T1000 (cell line): ENCODE measurements around the gene BAZ2B.
A peak's percentile ranks its signal among the peaks of the same experiment; 100 is the strongest.

ENCODE experiments used
- DNase-seq: peaks from one replicate; lab custom pipeline; 2025; ENCODE audit warnings: mixed read lengths; lab: John Stamatoyannopoulos, UW

Gene BAZ2B

GRCh38 chr2:159526433-159526832 lies 89.9 kb downstream of the BAZ2B start:
- no peak for DNase-seq

GRCh38 chr2:159525012-159525411 lies 91.3 kb downstream of the BAZ2B start:
- no peak for DNase-seq

- DNase-seq: no peak
Measured at GRCh38 chr2:159521272-159521671, 95.1 kb downstream of the BAZ2B start.

GRCh38 chr2:159518321-159519005 lies 97.9 kb downstream of the BAZ2B start:
- no peak for DNase-seq

- no peak for DNase-seq
Measured at GRCh38 chr2:159516241-159516758, 100.0 kb downstream of the BAZ2B start.

GRCh38 chr2:159515441-159515840 lies 100.9 kb downstream of the BAZ2B start:
- DNase-seq: no peak

GRCh38 chr2:159513745-159514144 lies 102.6 kb downstream of the BAZ2B start:
- no peak for DNase-seq

GRCh38 chr2:159508140-159508539 lies 108.2 kb downstream of the BAZ2B start:
- no peak for DNase-seq

GRCh38 chr2:159506764-159507440 lies 109.4 kb downstream of the BAZ2B start:
- no peak for DNase-seq

GRCh38 chr2:159506202-159506601 lies 110.1 kb downstream of the BAZ2B start:
- DNase-seq: no peak

- no peak for DNase-seq
Measured at GRCh38 chr2:159505196-159505595, 111.2 kb downstream of the BAZ2B start.

GRCh38 chr2:159501743-159502142 lies 114.6 kb downstream of the BAZ2B start:
- no peak for DNase-seq

GRCh38 chr2:159497847-159498246 lies 118.5 kb downstream of the BAZ2B start:
- no peak for DNase-seq

- DNase-seq: peak; percentile 9
Measured at GRCh38 chr2:159497256-159497655, 119.1 kb downstream of the BAZ2B start.

- DNase-seq: no peak
Measured at GRCh38 chr2:159489476-159489875, 126.9 kb downstream of the BAZ2B start.

GRCh38 chr2:159484532-159484931 lies 131.8 kb downstream of the BAZ2B start:
- no peak for DNase-seq

GRCh38 chr2:159476329-159476728 lies 140.0 kb downstream of the BAZ2B start:
- no peak for DNase-seq

GRCh38 chr2:159475793-159476192 lies 140.6 kb downstream of the BAZ2B start:
- no peak for DNase-seq

- no peak for DNase-seq
Measured at GRCh38 chr2:159471340-159471739, 145.0 kb downstream of the BAZ2B start.

GRCh38 chr2:159468257-159468656 lies 148.1 kb downstream of the BAZ2B start:
- DNase-seq: no peak

GRCh38 chr2:159462961-159463360 lies 153.4 kb downstream of the BAZ2B start:
- no peak for DNase-seq

GRCh38 chr2:159462201-159462785 lies 154.1 kb downstream of the BAZ2B start:
- no peak for DNase-seq

- no peak for DNase-seq
Measured at GRCh38 chr2:159461076-159461475, 155.3 kb downstream of the BAZ2B start.
